ENCODE measurements around the gene ANKS6.

The ANKS6 gene

DNA sequence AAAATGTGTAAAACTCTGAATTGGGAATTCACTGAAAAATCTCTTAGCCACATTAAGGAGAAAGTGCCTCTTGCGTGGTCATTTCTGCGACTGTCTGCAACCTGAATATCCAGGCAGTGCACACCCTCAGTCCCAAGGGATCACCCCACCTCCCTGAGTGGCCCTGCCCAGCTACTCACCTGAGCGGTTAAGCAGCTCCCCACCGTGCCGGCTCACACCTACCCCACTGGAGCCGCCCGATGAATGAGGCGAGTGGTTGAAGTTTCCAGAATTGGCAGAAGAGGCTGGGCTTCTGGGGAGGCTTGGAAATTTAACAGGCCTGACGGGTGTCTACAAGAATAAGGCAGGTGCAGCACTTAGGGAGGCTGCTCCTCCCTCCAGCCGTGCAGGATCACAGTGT, 25.6 kb downstream of the ANKS6 start:
- POLR2A ChIA-PET, result no interaction called here
- TF ChIP-seq, protein P1, sequence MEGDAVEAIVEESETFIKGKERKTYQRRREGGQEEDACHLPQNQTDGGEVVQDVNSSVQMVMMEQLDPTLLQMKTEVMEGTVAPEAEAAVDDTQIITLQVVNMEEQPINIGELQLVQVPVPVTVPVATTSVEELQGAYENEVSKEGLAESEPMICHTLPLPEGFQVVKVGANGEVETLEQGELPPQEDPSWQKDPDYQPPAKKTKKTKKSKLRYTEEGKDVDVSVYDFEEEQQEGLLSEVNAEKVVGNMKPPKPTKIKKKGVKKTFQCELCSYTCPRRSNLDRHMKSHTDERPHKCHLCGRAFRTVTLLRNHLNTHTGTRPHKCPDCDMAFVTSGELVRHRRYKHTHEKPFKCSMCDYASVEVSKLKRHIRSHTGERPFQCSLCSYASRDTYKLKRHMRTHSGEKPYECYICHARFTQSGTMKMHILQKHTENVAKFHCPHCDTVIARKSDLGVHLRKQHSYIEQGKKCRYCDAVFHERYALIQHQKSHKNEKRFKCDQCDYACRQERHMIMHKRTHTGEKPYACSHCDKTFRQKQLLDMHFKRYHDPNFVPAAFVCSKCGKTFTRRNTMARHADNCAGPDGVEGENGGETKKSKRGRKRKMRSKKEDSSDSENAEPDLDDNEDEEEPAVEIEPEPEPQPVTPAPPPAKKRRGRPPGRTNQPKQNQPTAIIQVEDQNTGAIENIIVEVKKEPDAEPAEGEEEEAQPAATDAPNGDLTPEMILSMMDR (IDR thresholded peaks at IDR 0.05; ENCODE audit: control extremely low read depth, extremely low read depth, low read depth, missing control alignments), result no peak
- no peak for DNase-seq (ENCODE audit: extremely low spot score)
- CTCF ChIA-PET, result interaction anchor here (1.0 to 1.6 kb wide), 5 partner anchors 12 to 455 kb away, joined by 3 to 8 read pairs (median 4); no protein-coding TSS in a partner anchor

DNA sequence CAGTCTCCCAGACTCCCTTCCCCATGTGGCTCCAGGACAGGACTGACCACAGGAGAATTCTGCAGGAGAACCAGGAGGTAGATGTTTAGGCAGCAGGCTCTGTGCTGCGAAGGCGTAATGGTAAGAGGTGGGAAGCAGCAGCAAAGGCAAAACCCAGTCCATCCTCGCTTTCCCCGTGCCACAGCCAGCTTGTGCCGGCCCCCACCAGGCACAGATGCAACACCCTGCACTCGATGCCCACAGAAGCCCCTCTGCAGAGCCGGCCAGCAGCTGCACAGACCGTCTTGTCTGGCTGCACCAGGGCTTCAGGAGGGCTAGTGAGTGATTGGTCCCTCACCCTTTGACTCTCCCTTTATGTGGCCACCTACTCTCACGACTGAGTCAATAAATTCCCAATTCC, 28.0 kb downstream of the ANKS6 start:
- no peak for DNase-seq (ENCODE audit: extremely low spot score)
- POLR2A ChIA-PET, result no interaction called here
- CTCF ChIA-PET, result no interaction called here
- TF ChIP-seq, protein P1 (IDR thresholded peaks at IDR 0.05; ENCODE audit: control extremely low read depth, extremely low read depth, low read depth, missing control alignments), result no peak

GRCh38 chr9:98767915-98768314, 28.4 kb downstream of the ANKS6 start:
- DNase-seq (ENCODE audit: extremely low spot score), result no peak
- CTCF ChIA-PET, result interaction anchor here (3.6 kb wide), 1 partner anchor 8 kb away, joined by 36 read pairs; no protein-coding TSS in a partner anchor
- TF ChIP-seq, protein P1 (IDR thresholded peaks at IDR 0.05; ENCODE audit: control extremely low read depth, extremely low read depth, low read depth, missing control alignments), result no peak
- POLR2A ChIA-PET, result no interaction called here

GRCh38 chr9:98767196-98767595, 29.2 kb downstream of the ANKS6 start:
- TF ChIP-seq, protein P1 (IDR thresholded peaks at IDR 0.05; ENCODE audit: control extremely low read depth, extremely low read depth, low read depth, missing control alignments), result no peak

GRCh38 chr9:98766586-98766985, 29.8 kb downstream of the ANKS6 start:
- POLR2A ChIA-PET, result no interaction called here
- DNase-seq (ENCODE audit: extremely low spot score), result no peak
- TF ChIP-seq, protein P1 (IDR thresholded peaks at IDR 0.05; ENCODE audit: control extremely low read depth, extremely low read depth, low read depth, missing control alignments), result no peak

More at GRCh38 chr9:98767196-98767595, 29.2 kb downstream of the ANKS6 start:
- ChIA-PET POLR2A (no interaction called here), CTCF (interaction anchor here (3.6 kb wide), 1 partner anchor 9 kb away, joined by 36 read pairs; no protein-coding TSS in a partner anchor)
- no peak for DNase-seq (ENCODE audit: extremely low spot score)

GRCh38 chr9:98765256-98765655, 31.1 kb downstream of the ANKS6 start:
- CTCF ChIA-PET, result interaction anchor here (1.1 to 3.6 kb wide), 2 partner anchors 11 to 19 kb away, joined by 4 to 36 read pairs; no protein-coding TSS in a partner anchor
- TF ChIP-seq, protein P1 (IDR thresholded peaks at IDR 0.05; ENCODE audit: control extremely low read depth, extremely low read depth, low read depth, missing control alignments), result no peak
- POLR2A ChIA-PET, result no interaction called here
- no peak for DNase-seq (ENCODE audit: extremely low spot score)

More at GRCh38 chr9:98766586-98766985, 29.8 kb downstream of the ANKS6 start:
- CTCF ChIA-PET, result interaction anchor here (1.1 to 3.6 kb wide), 2 partner anchors 9 to 18 kb away, joined by 4 to 36 read pairs; no protein-coding TSS in a partner anchor

All from GM10248 (cell line).